ENCODE results near the gene FBXL14.

Gene FBXL14

DNA sequence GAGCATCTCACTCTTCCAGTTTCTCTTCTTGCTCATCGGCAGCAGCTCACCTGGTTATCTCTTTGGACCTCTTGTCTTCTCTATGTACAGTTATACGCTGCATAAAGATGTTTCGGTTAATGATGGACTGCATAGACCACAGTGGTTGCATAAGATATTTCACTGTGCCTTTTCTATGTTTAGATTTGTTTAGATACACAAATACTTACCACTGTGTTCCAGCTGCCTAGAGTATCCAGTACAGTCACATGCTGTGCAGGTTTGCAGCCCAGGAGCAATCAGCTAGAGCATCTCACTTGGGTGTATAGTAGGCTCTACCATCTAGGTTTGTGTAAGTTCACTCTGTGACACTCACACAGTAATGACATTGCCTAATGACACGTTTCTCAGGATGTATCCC, 57.6 kb downstream of the FBXL14 start:
- no peak for DNase-seq (ENCODE audit: low read depth in 2 of 2)

DNA sequence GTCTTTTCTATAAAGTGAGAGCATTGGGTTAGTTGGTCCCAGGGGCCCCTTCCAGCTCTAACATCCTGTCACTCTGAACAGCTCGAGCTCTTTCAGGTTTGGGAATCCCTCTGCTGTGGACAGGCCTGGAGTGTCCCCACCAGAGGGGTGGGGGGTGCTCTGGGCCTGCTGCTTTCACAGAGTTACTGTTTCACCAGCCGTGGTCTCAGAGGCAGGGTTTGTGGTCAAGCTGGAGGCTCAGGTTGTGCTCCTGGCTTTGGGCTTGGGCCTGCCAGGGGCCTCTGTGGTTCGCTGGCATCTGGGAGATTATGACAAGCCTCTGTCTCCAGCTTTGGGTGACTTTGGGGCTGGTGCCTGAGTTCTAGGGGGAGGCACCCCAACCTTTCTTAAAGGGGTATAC, 59.6 kb downstream of the FBXL14 start:
- DNase-seq (ENCODE audit: low read depth in 2 of 2), result no peak

DNA sequence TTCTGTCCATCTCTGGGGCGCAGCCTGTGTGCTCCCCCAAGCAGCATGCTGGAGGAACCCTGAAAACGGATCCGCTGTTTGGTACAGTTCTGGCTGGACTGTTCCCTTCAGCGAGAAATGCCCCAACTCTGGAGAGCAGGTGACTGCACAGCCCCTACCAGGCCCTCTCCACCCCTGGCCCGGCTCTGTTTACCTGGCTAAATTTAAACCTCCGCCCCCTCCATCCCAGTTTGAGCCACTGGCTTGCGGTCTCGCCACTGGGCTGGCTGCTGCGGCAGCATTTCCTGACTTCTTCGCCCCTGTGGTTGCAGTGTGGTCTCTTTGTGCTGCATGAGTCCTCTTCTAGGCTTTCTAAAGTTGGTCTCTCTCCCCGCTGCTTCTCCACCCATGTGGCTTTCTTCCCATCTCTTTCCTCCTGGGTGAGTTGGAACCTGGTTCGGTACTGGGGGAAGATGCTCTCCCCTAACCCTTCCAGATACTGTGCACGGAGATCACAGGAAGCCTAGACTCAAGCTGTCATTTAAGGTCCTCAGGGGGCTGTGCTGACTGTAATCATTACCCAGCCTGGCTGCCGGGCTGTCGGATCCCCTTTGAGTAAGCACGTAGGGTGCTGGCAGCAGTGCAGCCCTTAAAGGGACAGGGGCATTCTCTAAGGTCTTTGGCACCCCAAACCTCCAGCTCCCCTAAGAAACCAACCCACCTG, 60.6 kb downstream of the FBXL14 start:
- DNase-seq (ENCODE audit: low read depth in 2 of 2), result peak; percentile 43 to 51

DNA sequence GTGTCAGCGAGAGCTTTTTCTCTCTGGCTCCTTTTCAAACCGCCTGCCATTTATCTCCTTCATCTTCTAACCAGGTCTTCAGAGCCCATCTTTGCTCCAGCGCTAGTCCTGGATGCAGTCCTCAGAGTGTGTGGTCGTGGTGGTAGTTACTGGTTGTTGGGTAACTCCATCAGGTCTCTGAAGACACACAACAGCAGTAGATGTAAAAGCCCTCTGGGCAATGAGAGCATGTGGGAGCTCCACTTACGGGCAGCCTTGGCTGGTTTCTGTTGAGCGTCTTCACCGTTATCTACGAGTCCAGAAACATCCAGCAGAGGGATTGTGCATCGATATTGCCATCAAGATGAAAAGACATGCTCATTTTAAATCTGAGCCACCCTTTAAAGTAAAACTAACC, 61.2 kb downstream of the FBXL14 start:
- no peak for DNase-seq (ENCODE audit: low read depth in 2 of 2)

DNA sequence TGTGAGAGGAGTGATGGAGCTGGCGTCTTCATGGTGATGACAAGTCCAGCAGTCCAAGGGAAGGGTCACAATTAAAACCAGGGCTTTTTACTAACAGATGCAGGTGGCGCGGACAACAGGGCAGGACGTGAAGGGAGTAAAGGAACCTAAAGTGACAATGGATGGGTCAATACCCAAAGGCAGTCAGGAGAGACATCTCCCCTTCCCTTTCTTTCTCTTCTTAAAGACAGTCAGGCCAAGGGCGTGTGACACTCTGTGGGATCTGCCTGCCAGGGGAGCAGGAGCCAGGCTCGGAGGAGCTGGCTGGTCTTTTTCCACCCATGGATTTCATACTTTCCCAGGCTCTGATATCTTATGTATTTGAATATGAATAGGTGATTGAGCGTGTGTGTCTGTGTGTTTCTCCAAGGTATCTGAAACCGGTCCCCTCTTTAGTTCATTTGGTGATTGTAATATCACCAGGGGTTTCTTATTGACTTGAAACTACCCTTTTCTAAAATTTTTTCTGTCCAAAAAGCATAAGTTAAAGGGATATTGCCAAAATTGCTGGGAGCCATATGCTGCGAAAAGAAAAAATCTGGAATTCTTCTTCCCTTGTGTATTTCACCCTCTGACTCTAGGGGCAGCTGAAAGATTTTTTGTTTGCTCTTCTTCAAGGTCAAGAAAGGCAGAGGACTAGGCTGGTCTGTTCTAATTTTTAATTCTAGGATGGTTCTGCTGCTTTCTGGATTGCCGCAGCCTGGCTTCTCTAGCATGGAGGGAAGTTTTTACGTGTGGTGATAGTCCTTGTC, 61.8 kb downstream of the FBXL14 start:
- DNase-seq (ENCODE audit: low read depth in 2 of 2), result no peak

DNA sequence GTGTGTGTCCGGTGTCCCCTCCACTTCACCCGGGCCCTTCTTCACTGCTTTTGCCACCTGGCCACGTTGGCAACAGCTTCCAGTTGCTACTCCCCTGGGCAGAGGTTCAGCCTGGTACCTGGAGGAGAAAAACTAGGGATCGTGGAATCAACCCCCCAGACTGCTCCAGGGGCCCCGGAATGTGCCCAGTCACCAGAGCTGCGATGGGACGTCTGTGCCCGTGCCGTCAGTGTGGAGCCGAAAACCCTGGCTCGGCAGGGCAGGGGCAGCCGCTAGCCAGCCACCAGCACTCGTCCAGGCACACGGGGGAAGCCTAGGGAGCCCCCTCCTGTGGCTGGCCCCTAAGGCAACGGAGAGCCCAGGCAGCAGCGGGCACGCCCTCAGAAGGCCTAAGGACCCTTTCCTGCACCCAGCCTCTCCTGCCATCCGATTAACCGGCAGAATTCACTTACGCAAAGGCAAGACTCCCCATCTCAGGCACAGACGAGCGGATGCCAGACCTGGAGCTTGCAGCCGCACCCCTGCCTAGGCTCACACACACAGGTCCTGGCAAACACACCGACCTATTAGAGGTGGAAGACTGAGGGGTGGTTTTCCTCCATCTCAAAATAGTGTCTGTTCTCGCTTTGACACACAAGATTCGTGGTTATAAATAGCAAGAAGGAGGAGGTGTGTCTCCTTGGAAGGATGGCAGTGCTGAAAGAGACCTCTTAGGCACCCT, 62.6 kb downstream of the FBXL14 start:
- DNase-seq (ENCODE audit: low read depth in 2 of 2), result no peak

DNA sequence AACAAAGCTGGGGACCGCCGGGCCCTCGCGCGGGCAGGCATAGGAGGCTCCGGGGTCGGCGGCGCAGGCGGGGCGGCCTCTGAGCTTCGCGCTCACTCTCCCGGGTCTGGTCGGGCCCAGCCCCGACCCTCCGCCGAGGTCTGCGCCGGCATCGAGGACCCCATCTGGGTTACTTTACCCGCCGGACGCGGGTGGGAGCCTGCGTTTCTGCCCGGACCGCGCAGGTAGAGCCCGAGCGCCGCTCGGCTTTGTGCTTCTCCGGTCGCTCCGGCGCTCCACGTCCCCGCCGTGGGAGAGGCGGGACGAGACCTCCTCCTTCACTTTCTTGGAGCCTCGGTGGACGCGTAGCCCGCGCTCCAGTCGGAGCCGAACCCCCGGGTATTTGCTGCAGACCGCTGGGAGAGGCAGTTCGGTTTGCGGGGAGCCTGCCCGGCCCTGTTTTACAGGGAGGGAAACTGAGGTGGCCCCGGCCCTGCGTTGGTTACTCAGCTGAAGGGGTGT, 63.2 kb downstream of the FBXL14 start:
- DNase-seq (ENCODE audit: low read depth in 2 of 2), result no peak

DNA sequence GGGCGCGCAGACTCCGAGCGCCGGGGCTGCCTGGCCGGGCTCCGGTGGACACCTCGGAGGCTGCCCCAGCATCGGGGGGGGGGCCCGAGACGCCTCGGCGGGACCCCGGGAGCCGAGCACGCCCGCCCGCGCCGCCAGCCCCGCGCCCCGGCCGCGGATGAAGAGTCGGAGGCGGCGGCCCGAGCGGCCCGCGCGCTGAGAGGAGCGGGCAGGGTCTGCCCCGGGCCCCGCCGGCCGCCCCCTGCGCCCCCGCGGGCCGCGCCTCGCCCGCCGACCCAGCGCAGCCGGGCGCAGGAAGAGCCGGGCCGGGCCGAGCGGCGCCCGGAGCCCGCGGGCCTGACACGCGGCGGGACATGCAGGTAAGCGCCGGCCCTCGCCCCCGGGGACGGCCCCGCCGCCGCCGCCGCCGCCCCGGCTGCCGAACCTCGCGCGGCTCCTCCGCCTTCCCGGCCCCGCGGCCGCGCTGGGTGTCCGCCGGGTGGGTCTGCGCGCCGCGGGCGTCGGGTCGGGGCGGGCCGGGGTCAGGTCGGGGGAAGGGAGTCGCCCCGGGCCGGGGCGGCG, 63.7 kb downstream of the FBXL14 start:
- no peak for DNase-seq (ENCODE audit: low read depth in 2 of 2)

DNA sequence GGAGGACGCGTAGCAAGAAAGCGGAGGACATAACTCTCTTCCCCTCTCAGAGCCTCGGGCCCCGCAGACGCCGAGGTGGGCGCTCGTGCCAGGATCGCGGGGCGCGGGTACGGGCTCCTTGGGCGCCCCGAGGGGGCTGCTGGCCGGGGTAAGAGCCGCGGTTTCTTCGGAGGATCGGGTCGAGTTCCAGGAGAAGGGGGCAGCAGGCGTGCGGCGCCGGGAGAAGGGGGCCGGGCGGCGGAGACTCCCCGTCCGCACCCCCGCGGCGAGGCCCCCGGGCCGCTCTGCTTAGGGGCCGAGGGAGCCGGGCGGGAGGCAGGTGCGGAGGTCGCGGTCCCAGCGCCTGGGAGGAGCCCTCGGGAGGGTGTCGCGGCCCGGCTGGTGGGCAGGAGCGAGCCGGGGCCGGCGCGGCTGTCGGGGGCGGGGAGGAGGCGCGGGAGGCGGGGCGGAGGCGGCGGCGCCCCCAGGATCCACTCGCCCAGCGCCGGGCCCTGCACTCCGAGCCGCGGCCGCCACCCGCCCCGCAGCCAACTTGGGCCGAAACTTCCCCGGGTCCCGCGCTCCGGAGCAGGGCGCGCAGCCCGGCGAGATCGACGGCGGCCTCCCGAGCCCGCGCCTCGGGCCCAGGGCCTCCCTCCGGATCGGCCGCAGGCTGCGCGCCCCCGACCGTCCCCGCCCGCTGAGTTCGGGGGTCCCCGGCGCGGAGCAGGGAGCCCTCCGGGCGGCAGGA, 64.4 kb downstream of the FBXL14 start:
- no peak for DNase-seq (ENCODE audit: low read depth in 2 of 2)

DNA sequence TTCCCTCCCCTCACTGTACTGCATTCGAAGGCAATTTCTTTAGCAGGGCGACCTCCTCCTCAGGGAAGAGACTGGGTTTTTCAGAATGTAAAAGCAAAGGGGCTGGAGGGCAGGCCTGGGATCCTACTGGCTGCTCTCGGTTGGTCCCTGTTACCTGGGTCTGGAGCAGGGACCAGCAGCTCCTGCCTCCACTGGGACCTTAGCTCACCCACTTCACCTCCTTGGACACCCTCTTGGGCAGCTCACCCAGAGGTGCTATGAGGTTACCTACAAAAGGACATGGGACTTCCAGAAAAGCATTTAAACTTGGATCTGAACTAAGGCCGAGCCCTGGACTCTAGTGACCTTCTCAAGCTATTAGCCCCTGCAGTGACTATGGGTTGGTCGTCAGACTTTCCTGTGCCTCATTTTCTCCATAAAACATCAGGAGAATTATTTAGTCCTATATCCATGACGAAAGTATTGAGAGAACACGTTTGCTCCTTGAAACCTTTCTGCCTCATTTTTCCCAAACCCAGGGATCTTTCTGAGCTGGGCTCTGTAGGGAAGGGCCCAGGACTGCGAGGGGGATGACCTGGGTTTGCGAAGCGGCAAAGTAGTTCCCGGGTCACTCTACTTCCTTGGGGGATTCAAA, 65.0 kb downstream of the FBXL14 start:
- DNase-seq (ENCODE audit: low read depth in 2 of 2), result no peak

DNA sequence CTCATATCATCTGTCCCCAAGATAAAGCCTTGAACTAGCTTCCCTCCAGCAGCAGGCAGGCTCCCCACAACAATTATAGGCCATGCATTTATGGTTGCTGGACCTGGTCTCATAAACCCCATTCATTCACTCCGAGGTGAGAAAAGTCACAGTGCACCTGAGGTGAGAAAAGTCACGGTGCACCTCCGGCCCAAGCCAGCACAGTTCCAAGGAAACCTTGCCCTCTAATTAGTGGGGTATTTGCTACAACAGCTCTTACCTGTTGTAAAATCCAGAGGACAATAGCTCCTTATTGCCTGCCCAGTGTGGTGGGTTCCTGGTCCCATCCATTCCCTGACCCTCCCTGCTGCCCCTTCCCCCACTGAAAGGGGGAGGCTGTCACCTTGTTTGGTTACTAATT, 65.6 kb downstream of the FBXL14 start:
- no peak for DNase-seq (ENCODE audit: low read depth in 2 of 2)

DNA sequence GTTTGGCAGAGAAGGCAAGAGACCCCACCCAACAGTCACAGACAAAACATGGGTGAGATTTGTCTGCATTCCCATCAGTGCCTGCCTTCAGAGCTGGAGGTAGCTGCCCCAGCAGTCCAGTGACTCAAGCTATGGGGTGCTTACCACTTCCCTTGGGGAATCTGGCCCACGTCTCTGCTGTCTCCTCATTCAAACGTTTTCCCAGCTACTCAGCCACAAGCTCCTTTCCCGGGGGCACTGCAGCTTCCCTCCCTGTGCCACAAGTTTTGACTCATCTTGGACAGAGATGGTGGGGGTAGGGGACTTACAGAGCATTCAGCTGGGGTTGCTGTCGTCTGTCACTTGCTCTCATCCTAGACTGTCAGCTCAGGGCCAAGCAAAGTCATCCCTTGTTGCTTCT, 66.6 kb downstream of the FBXL14 start:
- DNase-seq (ENCODE audit: low read depth in 2 of 2), result no peak

DNA sequence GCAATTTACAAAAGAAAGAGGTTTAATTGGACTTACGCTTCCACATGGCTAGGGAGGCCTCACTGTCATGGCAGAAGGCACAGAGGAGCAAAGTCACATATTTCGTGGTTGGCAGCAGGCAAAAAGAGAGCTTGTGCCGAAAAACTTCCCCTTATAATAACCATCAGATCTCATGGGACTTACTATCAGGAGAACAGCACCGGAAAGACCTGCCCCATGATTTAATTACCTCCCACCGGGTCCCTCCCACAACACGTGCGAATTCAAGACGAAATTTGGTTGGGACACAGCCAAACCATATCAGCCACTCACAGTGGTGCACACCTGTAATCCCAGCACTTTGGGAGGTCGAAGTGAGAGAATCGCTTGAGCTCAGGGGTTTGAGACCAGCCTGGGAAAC, 68.5 kb downstream of the FBXL14 start:
- no peak for DNase-seq (ENCODE audit: low read depth in 2 of 2)

DNA sequence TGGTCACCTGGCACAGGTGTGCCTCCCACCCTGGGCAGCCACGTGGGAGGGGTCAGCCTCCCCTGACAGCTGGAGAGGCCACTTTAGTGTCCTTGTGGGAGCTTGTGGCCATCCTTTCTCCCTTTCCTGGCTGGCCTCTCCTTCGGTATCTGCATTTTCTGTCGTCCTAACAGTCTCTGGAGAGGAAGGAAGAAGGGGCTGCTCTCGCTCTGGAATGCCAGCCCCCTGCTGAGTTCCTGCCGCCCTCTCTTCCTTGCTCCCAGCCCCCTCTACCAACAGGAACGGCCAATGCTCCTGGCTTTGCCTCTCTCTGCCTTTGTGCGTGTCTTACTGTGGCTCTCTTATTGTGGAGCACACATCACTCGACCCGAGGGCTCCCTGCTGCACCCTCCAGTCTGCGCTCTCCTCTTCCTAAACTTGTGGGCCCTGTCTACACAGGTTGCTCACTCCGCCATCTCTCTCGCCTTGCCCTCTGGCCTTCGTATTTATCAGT, 70.8 kb downstream of the FBXL14 start:
- DNase-seq (ENCODE audit: low read depth in 2 of 2), result no peak

DNA sequence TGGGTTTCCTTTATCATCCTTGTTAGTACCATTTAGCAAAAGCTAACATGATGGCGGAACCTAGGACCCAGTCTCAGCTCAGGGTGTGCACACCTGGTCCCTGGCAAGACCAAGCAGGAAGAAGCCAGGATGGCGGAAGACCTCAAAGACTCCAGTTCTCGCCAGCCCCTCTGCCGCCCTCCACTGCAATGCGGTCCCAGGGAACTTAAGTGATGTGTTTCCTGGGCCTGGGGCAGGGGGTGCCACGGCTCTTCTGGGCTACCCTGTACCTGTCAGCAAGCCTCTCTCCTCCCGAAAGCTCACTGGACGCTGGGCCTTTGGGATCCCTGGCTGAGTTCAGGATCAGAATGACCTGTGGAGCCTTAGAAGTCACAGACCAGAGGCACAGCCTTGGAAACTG, 71.3 kb downstream of the FBXL14 start:
- no peak for DNase-seq (ENCODE audit: low read depth in 2 of 2)

DNA sequence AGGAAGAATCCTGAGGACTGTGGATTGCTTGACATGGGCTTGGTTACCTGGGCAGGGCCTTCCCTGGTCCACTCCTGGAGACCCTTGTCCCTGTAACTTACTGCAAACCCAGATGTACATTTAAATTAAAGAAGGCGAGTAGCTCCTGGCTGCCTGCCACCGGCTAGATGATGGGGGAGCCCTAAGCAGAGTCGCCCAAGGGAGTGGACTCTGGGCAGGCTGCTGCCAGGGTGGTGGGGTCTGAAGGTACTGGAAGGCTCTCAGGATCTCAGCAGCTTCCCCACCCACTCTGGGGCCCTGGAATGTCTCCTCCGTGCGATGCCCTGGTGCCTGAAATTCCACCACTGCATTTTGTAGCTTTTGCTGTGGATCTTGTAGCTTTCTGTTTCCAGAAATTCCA, 74.7 kb downstream of the FBXL14 start:
- DNase-seq (ENCODE audit: low read depth in 2 of 2), result no peak

DNA sequence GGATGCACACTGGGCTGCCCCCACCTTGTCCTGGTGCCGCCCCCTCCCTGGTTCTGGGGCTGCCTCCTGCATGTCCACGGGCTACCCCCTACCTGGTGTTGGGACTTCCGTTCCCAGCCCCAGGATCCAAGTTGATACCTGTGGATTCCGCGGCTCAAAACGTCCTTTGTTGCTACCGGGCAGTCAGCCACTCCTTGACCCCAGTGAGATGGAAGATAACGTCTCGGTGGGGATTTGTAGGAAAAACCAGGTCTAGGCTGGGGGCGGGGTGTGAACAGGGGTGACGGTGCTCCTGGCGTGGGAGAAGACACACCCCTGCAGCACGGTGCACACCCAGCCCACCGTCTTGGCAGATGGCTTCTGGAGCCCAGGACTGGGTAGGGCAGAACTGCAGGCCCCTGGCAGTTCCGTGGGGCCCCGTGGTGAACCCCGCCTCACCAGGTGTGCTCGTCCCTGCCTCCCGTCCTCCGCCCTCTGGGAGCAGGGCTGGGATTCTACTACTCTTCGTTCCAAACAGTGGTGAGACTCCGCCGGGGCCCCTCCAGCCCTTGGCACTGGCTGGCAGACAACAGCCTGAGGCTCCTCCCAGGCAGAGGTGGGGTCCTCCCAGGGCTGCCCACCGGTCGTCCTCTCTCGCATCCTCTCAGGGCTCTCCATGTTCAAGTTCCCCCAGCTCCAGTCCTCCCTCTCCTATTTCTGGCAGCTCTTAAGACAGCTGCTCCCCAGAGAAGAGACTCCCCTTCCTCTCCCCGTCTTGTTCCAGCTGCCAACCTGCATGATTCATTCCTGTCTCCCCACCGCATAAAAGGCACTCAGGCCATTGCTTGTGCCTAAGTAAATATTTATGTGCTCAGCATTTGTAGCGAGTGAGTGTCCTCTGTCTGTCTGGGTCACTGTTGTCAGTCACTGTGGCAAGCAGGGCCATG, 75.5 kb downstream of the FBXL14 start:
- DNase-seq (ENCODE audit: low read depth in 2 of 2), result no peak

DNA sequence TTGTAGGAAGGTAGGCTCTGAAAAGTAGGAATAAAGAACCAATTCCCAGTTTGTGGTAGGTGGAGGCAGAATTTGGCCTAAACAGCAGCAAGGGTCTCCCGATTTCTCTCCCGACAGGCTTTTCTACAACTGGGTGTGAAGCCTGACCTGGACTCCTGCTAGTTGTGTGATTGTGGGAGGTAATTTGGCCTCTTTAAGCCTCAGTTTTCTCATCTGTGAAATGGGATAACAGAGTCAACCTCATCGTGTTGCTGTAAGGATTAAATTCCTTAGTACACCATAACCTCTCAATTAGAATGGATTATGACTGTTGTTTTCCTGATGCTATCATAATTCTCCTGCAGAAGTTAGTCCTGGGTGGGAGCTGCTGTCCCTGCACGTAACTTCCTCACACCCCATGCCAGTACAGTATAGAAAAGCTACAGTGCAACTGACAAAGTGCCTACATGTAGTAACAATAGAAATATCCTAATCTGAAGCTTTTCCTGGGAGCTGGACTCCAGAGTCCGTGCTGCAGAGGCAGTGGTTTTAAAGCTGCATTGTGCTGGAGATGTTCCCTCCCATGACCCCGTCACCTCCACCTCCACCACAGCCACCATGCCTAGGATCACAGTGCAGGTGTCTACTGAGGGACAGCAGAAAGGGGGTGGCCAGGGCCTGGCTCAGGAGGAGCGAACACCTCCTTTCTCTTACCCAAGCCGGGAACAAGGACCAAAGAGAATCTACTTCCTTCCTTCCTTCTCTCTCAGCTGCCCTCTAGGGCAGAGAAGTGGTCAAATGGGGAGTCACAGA, 76.5 kb downstream of the FBXL14 start:
- DNase-seq (ENCODE audit: low read depth in 2 of 2), result no peak

DNA sequence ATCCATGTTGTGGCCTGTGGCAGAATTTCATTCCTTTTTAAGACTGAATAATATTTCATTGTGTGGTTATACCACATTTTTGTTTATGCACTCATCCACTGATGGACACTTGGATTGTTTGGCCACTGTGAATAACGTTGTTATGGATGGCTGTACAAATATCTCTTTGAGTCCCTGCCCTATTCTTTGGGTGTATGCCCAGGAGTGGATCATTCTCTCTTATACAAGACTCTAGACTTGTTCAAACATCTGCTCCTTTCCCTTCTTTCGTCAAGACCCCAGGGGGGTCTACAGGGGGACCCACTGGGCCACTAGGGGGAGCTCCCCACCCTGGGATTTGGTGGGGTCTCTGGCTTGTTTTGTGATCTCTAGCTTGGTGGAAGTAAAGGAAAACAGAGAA, 77.4 kb downstream of the FBXL14 start:
- DNase-seq (ENCODE audit: low read depth in 2 of 2), result no peak

Data from stimulated activated CD8-positive, alpha-beta memory T cell treated with anti-CD3 and anti-CD28 coated beads, Interleukin-2, amount 100 ng/mL, for 48 hours (primary cell).